GM12865 (cell line): ENCODE measurements around the gene IRS2.

Experiments
- DNase-seq: peaks from one replicate; pipeline ENCODE4 v3.0.0; 2010; ENCODE audit warnings: low read depth
- H3K4me3 ChIP-seq: 2 replicates; pipeline ENCODE4 v1.5.1; 2011; ENCODE audit warnings: mild to moderate bottlenecking, low read depth, low read length, control low read depth
- CTCF ChIP-seq: IDR thresholded peaks from 2 replicates; pipeline ENCODE4 v1.5.1; 2011; ENCODE audit warnings: low read length, control low read depth, low read depth, inconsistent platforms; ENCODE audit not compliant: insufficient read depth; ENCODE audit errors: missing control alignments

Gene IRS2

GRCh38 chr13:109707742-109708617, 78.4 kb downstream of the IRS2 start:
- DNase-seq, result no peak
- no peak for TF ChIP-seq CTCF
- no peak overlapping the region for H3K4me3 ChIP-seq

GRCh38 chr13:109707044-109707741, 79.2 kb downstream of the IRS2 start:
- no peak for DNase-seq
- no peak for TF ChIP-seq CTCF
- H3K4me3 ChIP-seq, result no peak overlapping the region

GRCh38 chr13:109706015-109706715, 80.2 kb downstream of the IRS2 start:
- no peak for DNase-seq
- no peak for TF ChIP-seq CTCF
- no peak overlapping the region for H3K4me3 ChIP-seq

GRCh38 chr13:109704771-109705635, 81.4 kb downstream of the IRS2 start:
- no peak for TF ChIP-seq CTCF
- no peak for DNase-seq
- no peak overlapping the region for H3K4me3 ChIP-seq

- H3K4me3 ChIP-seq, result no peak overlapping the region
- no peak for DNase-seq
- TF ChIP-seq CTCF, result no peak
Measured at GRCh38 chr13:109703250-109703649, 83.1 kb downstream of the IRS2 start.
